ENCODE measurements around the gene RASSF8. TPM values are rescaled to one million over a fixed set of nuclear protein-coding genes. Genes with fewer than 3 reads are reported as not detected.

The RASSF8 gene, protein sequence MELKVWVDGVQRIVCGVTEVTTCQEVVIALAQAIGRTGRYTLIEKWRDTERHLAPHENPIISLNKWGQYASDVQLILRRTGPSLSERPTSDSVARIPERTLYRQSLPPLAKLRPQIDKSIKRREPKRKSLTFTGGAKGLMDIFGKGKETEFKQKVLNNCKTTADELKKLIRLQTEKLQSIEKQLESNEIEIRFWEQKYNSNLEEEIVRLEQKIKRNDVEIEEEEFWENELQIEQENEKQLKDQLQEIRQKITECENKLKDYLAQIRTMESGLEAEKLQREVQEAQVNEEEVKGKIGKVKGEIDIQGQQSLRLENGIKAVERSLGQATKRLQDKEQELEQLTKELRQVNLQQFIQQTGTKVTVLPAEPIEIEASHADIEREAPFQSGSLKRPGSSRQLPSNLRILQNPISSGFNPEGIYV
- total RNA-seq (2022; extraction: Qiagen RNA extraction): 5.0 to 11.2 TPM (median 8.7 TPM) in 5 replicates

GRCh38 chr12:25958428-25959070 lies at the start of gene RASSF8:
TSS of gene RASSF8 (plus strand) at chr12:25958682. CDS start at chr12:26055344, 96,662 bp downstream.

DNA sequence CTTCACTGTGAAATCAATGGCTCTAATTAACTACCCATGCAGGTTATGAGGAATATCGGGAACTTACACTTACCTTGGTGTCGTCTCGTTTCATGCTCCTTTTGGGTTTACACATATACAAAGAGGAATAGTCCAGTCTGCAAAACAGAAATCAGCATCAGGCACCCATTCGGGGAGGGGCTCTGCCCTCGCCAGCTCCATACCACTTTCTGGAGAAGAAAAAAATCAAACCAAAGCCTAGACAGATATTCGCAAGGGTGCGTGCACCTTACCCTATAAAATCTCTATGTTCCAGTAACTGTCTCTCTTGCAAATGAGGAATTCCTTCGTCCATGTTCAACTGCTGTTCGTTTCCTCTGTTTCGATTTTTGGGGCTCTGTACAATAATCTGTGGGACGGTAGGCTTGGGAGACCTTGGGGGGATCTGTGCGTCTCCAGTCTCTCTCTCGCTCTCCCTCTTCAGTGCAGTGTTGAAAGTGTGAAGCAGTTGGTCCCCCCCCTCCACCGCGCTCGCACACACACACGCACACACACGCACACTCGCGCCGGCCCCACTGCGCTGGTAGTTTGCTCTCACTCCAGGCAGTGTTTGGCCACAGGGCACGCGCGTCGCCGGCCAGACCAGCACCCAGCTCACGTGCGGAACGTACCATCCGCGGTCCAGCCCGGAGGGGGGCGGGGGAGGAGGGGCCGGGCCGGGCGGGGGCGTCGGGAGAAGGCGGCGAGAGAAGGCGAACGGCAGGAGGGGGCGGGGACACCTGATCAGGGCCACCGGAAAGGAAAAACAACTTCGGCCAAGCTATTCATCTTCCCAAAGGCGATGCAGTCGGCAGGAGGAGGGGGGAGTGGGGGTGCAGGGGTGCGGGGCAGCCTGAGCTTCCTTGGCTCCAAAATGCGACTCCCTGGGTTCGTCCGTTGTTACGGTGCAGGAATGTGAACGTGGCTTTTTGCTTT lies 166.2 kb downstream of the RASSF8 start, which contains the start of gene BHLHE41:
BHLHE41 (minus strand) TSS at position 592 of the 954 bp plus-strand sequence; CDS start at position 334, 258 bp downstream.

Other genes with a start within 250 kb of the RASSF8 start
- 0.66 to 2.5 TPM (median 0.85 TPM) in 5 replicates for gene BHLHE41, start 166.4 kb downstream of the RASSF8 start, total RNA-seq (2022; extraction: Qiagen RNA extraction)
- 0.42 to 0.55 TPM (median 0.53 TPM) in 5 replicates for gene SSPN, start 236.9 kb downstream of the RASSF8 start, total RNA-seq (2022; extraction: Qiagen RNA extraction)

Measured in A549 treated with CORT108297 at 1 μM for 4 hours (cell line).